H9 (cell line): ENCODE measurements around the gene ORAI3. TPM values are rescaled to one million over a fixed set of nuclear protein-coding genes. Genes with fewer than 3 reads are reported as not detected.

Experiments
- DNase-seq: peaks from one replicate; pipeline ENCODE4 v3.0.0-alpha.2; 2017
- H2AFZ ChIP-seq: one replicate; pipeline ENCODE4 v1.6.1; 2013; ENCODE audit warnings: mild to moderate bottlenecking, low read length, control low read depth, moderate library complexity
- H2AK5ac ChIP-seq: 2 replicates; pipeline ENCODE4 v1.6.1; 2013; ENCODE audit warnings: low read length, control low read depth, mixed read lengths; ENCODE audit not compliant: insufficient read length
- H2BK120ac ChIP-seq: one replicate; pipeline ENCODE4 v1.6.1; 2013; ENCODE audit warnings: low read depth, mild to moderate bottlenecking, low read length, control low read depth, inconsistent platforms; ENCODE audit not compliant: poor library complexity, severe bottlenecking
- H2BK12ac ChIP-seq: 2 replicates; pipeline ENCODE4 v1.6.1; 2013; ENCODE audit warnings: low read length, control low read depth, mixed read lengths, low read depth; ENCODE audit not compliant: insufficient read length
- H2BK15ac ChIP-seq: 2 replicates; pipeline ENCODE4 v1.6.1; 2013; ENCODE audit warnings: low read depth, low read length, control low read depth
- H2BK20ac ChIP-seq: one replicate; pipeline ENCODE4 v1.6.1; 2013; ENCODE audit warnings: low read depth, mild to moderate bottlenecking, low read length, control low read depth, inconsistent platforms; ENCODE audit not compliant: poor library complexity, severe bottlenecking
- H2BK5ac ChIP-seq: 2 replicates; pipeline ENCODE4 v1.6.1; 2013; ENCODE audit warnings: low read length, control low read depth, mixed read lengths; ENCODE audit not compliant: insufficient read length
- H3K14ac ChIP-seq: 2 replicates; pipeline ENCODE4 v1.6.1; 2013; ENCODE audit warnings: low read length, control low read depth; ENCODE audit not compliant: insufficient read depth
- H3K18ac ChIP-seq: 2 replicates; pipeline ENCODE4 v1.6.1; 2013; ENCODE audit warnings: low read depth, mild to moderate bottlenecking, mixed read lengths, low read length, control low read depth; ENCODE audit not compliant: insufficient read length
- H3K23ac ChIP-seq: 2 replicates; pipeline ENCODE4 v1.6.1; 2013; ENCODE audit warnings: low read length, control low read depth, mixed read lengths, low read depth; ENCODE audit not compliant: insufficient read length
- H3K23me2 ChIP-seq: 2 replicates; pipeline ENCODE4 v1.6.1; 2013; ENCODE audit warnings: low read depth, mild to moderate bottlenecking, mixed read lengths, low read length, control low read depth; ENCODE audit not compliant: insufficient read length, poor library complexity, severe bottlenecking
- H3K27ac ChIP-seq: 2 replicates; pipeline ENCODE4 v1.5.1; 2013; ENCODE audit warnings: low read length, control low read depth, mixed read lengths, low read depth; ENCODE audit not compliant: insufficient read length
- H3K27me3 ChIP-seq: 2 replicates; pipeline ENCODE4 v1.6.1; 2013; ENCODE audit warnings: low read length, control low read depth, inconsistent platforms; ENCODE audit not compliant: insufficient read depth
- H3K4ac ChIP-seq: 2 replicates; pipeline ENCODE4 v1.6.1; 2013; ENCODE audit warnings: low read depth, mild to moderate bottlenecking, control low read depth, inconsistent platforms, low read length, moderate library complexity
- H3K4me1 ChIP-seq: 2 replicates; pipeline ENCODE4 v1.6.1; 2013; ENCODE audit warnings: low read length, control low read depth, inconsistent platforms; ENCODE audit not compliant: insufficient read depth
- H3K4me2 ChIP-seq: 2 replicates; pipeline ENCODE4 v1.6.1; 2013; ENCODE audit warnings: low read length, control low read depth, mixed read lengths; ENCODE audit not compliant: insufficient read length, insufficient read depth
- H3K56ac ChIP-seq: 2 replicates; pipeline ENCODE4 v1.6.1; 2013; ENCODE audit warnings: low read depth, mild to moderate bottlenecking, mixed read lengths, low read length, control low read depth; ENCODE audit not compliant: insufficient read length
- H3K79me1 ChIP-seq: 2 replicates; pipeline ENCODE4 v1.6.1; 2013; ENCODE audit warnings: low read depth, mild to moderate bottlenecking, moderate library complexity, low read length, control low read depth, inconsistent platforms; ENCODE audit not compliant: insufficient read depth, poor library complexity, severe bottlenecking
- H3K79me2 ChIP-seq: 2 replicates; pipeline ENCODE4 v1.6.1; 2013; ENCODE audit warnings: low read length, control low read depth, inconsistent platforms; ENCODE audit not compliant: insufficient read depth
- H3K9ac ChIP-seq: 2 replicates; pipeline ENCODE4 v1.6.1; 2013; ENCODE audit warnings: low read length, control low read depth, mixed read lengths; ENCODE audit not compliant: insufficient read length; ENCODE audit errors: extremely low read depth
- H3K9me3 ChIP-seq: one replicate; pipeline ENCODE4 v1.6.1; 2013; ENCODE audit warnings: low read depth, low read length, inconsistent platforms; ENCODE audit not compliant: control insufficient read depth
- H3T11ph ChIP-seq: one replicate; pipeline ENCODE4 v1.6.1; 2013; ENCODE audit warnings: mild to moderate bottlenecking, low read length, control low read depth, inconsistent platforms
- H4K20me1 ChIP-seq: one replicate; pipeline ENCODE4 v1.6.1; 2013; ENCODE audit not compliant: control insufficient read depth, insufficient read length, insufficient read depth
- H4K5ac ChIP-seq: 2 replicates; pipeline ENCODE4 v1.6.1; 2013; ENCODE audit warnings: low read depth, mild to moderate bottlenecking, mixed read lengths, low read length, control low read depth; ENCODE audit not compliant: insufficient read length
- H4K8ac ChIP-seq: replicated peaks from 2 replicates; pipeline ENCODE4 v1.6.1; 2013; ENCODE audit warnings: low read length, control low read depth, mixed read lengths, low read depth; ENCODE audit not compliant: insufficient read length
- H4K91ac ChIP-seq: 2 replicates; pipeline ENCODE4 v1.6.1; 2013; ENCODE audit warnings: low read depth, mild to moderate bottlenecking, moderate library complexity, mixed read lengths, low read length, control low read depth; ENCODE audit not compliant: insufficient read length
- H3K27ac Mint-ChIP-seq, 3 experiments: 2 replicates in 2 of 3; 3 replicates in 1 of 3; pipeline ENCODE4 v1.8.0; 2020 to 2021; ENCODE audit warnings: mixed read lengths in 3 of 3, mild to moderate bottlenecking in 1 of 3, moderate library complexity in 1 of 3
- H3K27me3 Mint-ChIP-seq: 2 replicates; pipeline ENCODE4 v1.8.0; 2021; ENCODE audit warnings: low read depth, mild to moderate bottlenecking, moderate library complexity, mixed read lengths
- H3K36me3 Mint-ChIP-seq, 3 experiments: 2 replicates in 2 of 3; 3 replicates in 1 of 3; pipeline ENCODE4 v1.8.0; 2020 to 2021; ENCODE audit warnings: low read depth in 3 of 3, mixed read lengths in 3 of 3; ENCODE audit not compliant: insufficient read depth in 1 of 3
- H3K4me1 Mint-ChIP-seq, 2 experiments: 2 replicates each; pipeline ENCODE4 v1.8.0; 2020; ENCODE audit warnings: mixed read lengths in 2 of 2
- H3K4me3 Mint-ChIP-seq, 2 experiments: 2 replicates in 1 of 2; 3 replicates in 1 of 2; pipeline ENCODE4 v1.8.0; 2020 to 2021; ENCODE audit warnings: mild to moderate bottlenecking in 2 of 2, mixed read lengths in 2 of 2, moderate library complexity in 1 of 2
- H3K9me3 Mint-ChIP-seq, 2 experiments: 2 replicates in 1 of 2; 3 replicates in 1 of 2; pipeline ENCODE4 v1.8.0; 2020; ENCODE audit warnings: mild to moderate bottlenecking in 2 of 2, mixed read lengths in 2 of 2, moderate library complexity in 1 of 2
- CTCF ChIP-seq: fragments of 200-600 bp; sonication (generic); conservative IDR thresholded peaks from 3 replicates; pipeline ENCODE4 v1.8.0; 2021; ENCODE audit warnings: antibody characterized with exemption, mild to moderate bottlenecking
- WGBS: extraction: QIAGEN DNeasy Blood & Tissue Kit; methylation state at CpG from one replicate; pipeline ENCODE4 v1.1.7; 2013; ENCODE audit warnings: missing lambda C conversion rate, low lambda C conversion rate, mixed read lengths; ENCODE audit not compliant: insufficient read length; ENCODE audit errors: extremely low coverage; 5-methylcytosine and 5-hydroxymethylcytosine counted together
- total RNA-seq: library from RNA; stranded (reverse); gene quantifications from 2 replicates; pipeline ENCODE4 v1.2.1, GENCODE V29; 2021

ORAI3 gene
- total RNA-seq, 1 experiment from 2014 or later = 6.9 TPM

GRCh38 chr16:30947859-30948666 lies 805 bp upstream of the ORAI3 start:
- Mint-ChIP-seq H3K4me1 (peaks cover 23% of the 10 kb centered on the region in 2 experiments), H3K27me3 (no peaks in the 10 kb centered on the region), H3K27ac (peak overlapping the region; percentile 94 to 98 (median 97); a peak in 6 of 7 replicates), H3K4me3 (peak overlapping the region; percentile 79 to 87), H3K36me3 (peaks cover 15 to 33% (median 24%) of the 10 kb centered on the region in 3 experiments; a peak in 6 of 7 replicates), H3K9me3 (no peaks in the 10 kb centered on the region; a peak in 1 of 5 replicates)
- no peak overlapping the region for H2BK20ac ChIP-seq
- WGBS = no CpG with 5 or more reads among the region's 44 CpGs
- TF ChIP-seq CTCF = peak; percentile 34; the same call in 2 of the 3 replicates
- peaks cover 11% of the 10 kb centered on the region for H3K23me2 ChIP-seq
- H4K8ac ChIP-seq = no peak overlapping the region
- no peak overlapping the region for H2AFZ ChIP-seq
- no peak overlapping the region for H3K9ac ChIP-seq
- H2BK15ac ChIP-seq = no peak overlapping the region
- no peak overlapping the region for H3T11ph ChIP-seq
- no peaks in the 10 kb centered on the region for H3K79me1 ChIP-seq
- H3K79me2 ChIP-seq = no peaks in the 10 kb centered on the region
- no peak overlapping the region for H2BK5ac ChIP-seq
- no peaks in the 10 kb centered on the region for H4K20me1 ChIP-seq
- H3K9me3 ChIP-seq = no peaks in the 10 kb centered on the region
- H4K91ac ChIP-seq = no peak overlapping the region
- peak overlapping the region; percentile 2 for H3K18ac ChIP-seq
- no peaks in the 10 kb centered on the region for H3K27me3 ChIP-seq
- no peak overlapping the region for H2BK12ac ChIP-seq
- H4K5ac ChIP-seq = no peak overlapping the region
- H3K4me1 ChIP-seq = no peaks in the 10 kb centered on the region
- no peak overlapping the region for H3K23ac ChIP-seq
- H3K56ac ChIP-seq = no peak overlapping the region
- H3K4me2 ChIP-seq = peak overlapping the region; percentile 71
- H3K4ac ChIP-seq = no peak overlapping the region
- H2BK120ac ChIP-seq = no peak overlapping the region
- DNase-seq = peak; percentile 100
- no peak overlapping the region for H2AK5ac ChIP-seq
- H3K27ac ChIP-seq = no peak overlapping the region
- H3K14ac ChIP-seq = peak overlapping the region; percentile 4
